HCT116 (cell line): Measurements from ENCODE around the gene ZNF346. TPM values are rescaled to one million over a fixed set of nuclear protein-coding genes. Genes with fewer than 3 reads are reported as not detected.

ENCODE experiments used
- ATAC-seq: fragments of 200-7000 bp; cut with Tn5 transposase; 2 replicates; pipeline ENCODE4 v1.9.1; 2020; ENCODE audit warnings: mild to moderate bottlenecking, moderate library complexity
- BruUV-seq: library from RNA; stranded (reverse); fragments of 400-500 nt; replicated peaks from 2 replicates; lab custom pipeline; 2021; lab: Mats Ljungman, UMichigan
- CTCF ChIA-PET: fragments of 300-600 bp; sonication (Branson Sonifier 250); formaldehyde crosslinking; loops from one replicate; lab custom pipeline; 2021; ENCODE audit warnings: antibody characterized with exemption; lab: Charles Lee
- POLR2A ChIA-PET: fragments of 300-600, 350-600 bp; sonication (Branson Sonifier 250); formaldehyde crosslinking; loops from one replicate; lab custom pipeline; 2021; ENCODE audit warnings: antibody characterized with exemption; lab: Charles Lee
- RAD21 ChIA-PET, 2 experiments: fragments of 300-600 bp; sonication (Branson Sonifier 250); formaldehyde crosslinking; loops; one replicate each; lab custom pipeline; 2023; ENCODE audit warnings: low total read pairs in 2 of 2; ENCODE audit not compliant: uncharacterized antibody in 2 of 2, unreplicated experiment in 2 of 2, low non-redundant PET in 1 of 2; lab: Charles Lee
- DNase-seq: peaks from one replicate; pipeline ENCODE4 v3.0.0-alpha.2; 2010; ENCODE audit warnings: low read depth, low spot score
- H2AFZ ChIP-seq: fragments of 200-600 bp; shearing (Covaris generic), sonication (generic); 2 replicates; pipeline ENCODE4 v1.6.1; 2017; ENCODE audit warnings: low read depth, mixed run types, mixed read lengths, antibody characterized with exemption, low read length; ENCODE audit not compliant: poor library complexity, severe bottlenecking
- H3K27ac ChIP-seq: 2 replicates; pipeline ENCODE4 v1.5.1; 2012; ENCODE audit warnings: low read depth, low read length
- H3K27me3 ChIP-seq: fragments of 200-600 bp; sonication (generic); 2 replicates; pipeline ENCODE4 v1.6.1; 2016; ENCODE audit warnings: mixed run types, low read length, mixed read lengths; ENCODE audit not compliant: insufficient read depth
- H3K36me3 ChIP-seq, 2 experiments: fragments of 200-500 bp in 1 of 2; fragments of 200-600 bp in 1 of 2; sonication (Bioruptor generic) in 1 of 2; sonication (generic) in 1 of 2; 2 replicates each; pipeline versions ENCODE4 v1.5.1 to v1.6.1; 2014 to 2016; ENCODE audit warnings: low read length in 2 of 2, inconsistent platforms in 1 of 2, mixed read lengths in 1 of 2, mixed run types in 1 of 2; ENCODE audit not compliant: insufficient read depth in 2 of 2, control insufficient read depth in 1 of 2
- H3K4me1 ChIP-seq, 2 experiments: fragments of 200-600 bp in 1 of 2; sonication (generic) in 1 of 2; 2 replicates each; pipeline versions ENCODE4 v1.5.1 to v1.6.1; 2012 to 2017; ENCODE audit warnings: low read length in 2 of 2, inconsistent platforms in 1 of 2, mild to moderate bottlenecking in 1 of 2, mixed read lengths in 1 of 2, mixed run types in 1 of 2, moderate library complexity in 1 of 2; ENCODE audit not compliant: insufficient read depth in 2 of 2, control insufficient read depth in 1 of 2
- H3K4me2 ChIP-seq: fragments of 200-600 bp; sonication (generic); 2 replicates; pipeline ENCODE4 v1.6.1; 2017; ENCODE audit warnings: mixed run types, low read length, mixed read lengths
- H3K4me3 ChIP-seq, 2 experiments: fragments of 200-600 bp in 1 of 2; sonication (generic) in 1 of 2; replicated peaks in 1 of 2; 2 replicates each; pipeline ENCODE4 v1.5.1; 2011 to 2016; ENCODE audit warnings: low read length in 2 of 2, control low read depth in 1 of 2, low read depth in 1 of 2, mild to moderate bottlenecking in 1 of 2, mixed read lengths in 1 of 2, mixed run types in 1 of 2
- H3K79me2 ChIP-seq: fragments of 200-600 bp; sonication (generic); 2 replicates; pipeline ENCODE4 v1.6.1; 2017; ENCODE audit warnings: mild to moderate bottlenecking, mixed run types, low read length, moderate library complexity, mixed read lengths; ENCODE audit not compliant: insufficient read depth
- H3K9ac ChIP-seq: fragments of 200-600 bp; sonication (generic); 2 replicates; pipeline ENCODE4 v1.6.1; 2016; ENCODE audit warnings: low read length, mixed read lengths
- H3K9me2 ChIP-seq: fragments of 200-600 bp; sonication (generic), shearing (Covaris generic); 2 replicates; pipeline ENCODE4 v1.6.1; 2017; ENCODE audit warnings: mixed run types, mild to moderate bottlenecking, moderate library complexity; ENCODE audit not compliant: insufficient read depth
- H3K9me3 ChIP-seq, 2 experiments: fragments of 200-500 bp in 1 of 2; fragments of 200-600 bp in 1 of 2; sonication (Bioruptor generic) in 1 of 2; sonication (generic) in 1 of 2; 2 replicates each; pipeline ENCODE4 v1.6.1; 2014 to 2017; ENCODE audit warnings: low read length in 2 of 2, mixed read lengths in 2 of 2, inconsistent platforms in 1 of 2, low read depth in 1 of 2, mild to moderate bottlenecking in 1 of 2, mixed run types in 1 of 2, moderate library complexity in 1 of 2; ENCODE audit not compliant: control insufficient read depth in 1 of 2, insufficient read depth in 1 of 2
- H4K20me1 ChIP-seq: fragments of 200-600 bp; sonication (generic), shearing (Covaris generic); 2 replicates; pipeline ENCODE4 v1.6.1; 2017; ENCODE audit warnings: mixed run types, mild to moderate bottlenecking, moderate library complexity; ENCODE audit not compliant: insufficient read depth
- CEBPB ChIP-seq: IDR thresholded peaks from 2 replicates; pipeline ENCODE4 v1.6.1; 2012; ENCODE audit warnings: low read depth
- EGR1 ChIP-seq: IDR thresholded peaks from 2 replicates; pipeline ENCODE4 v1.6.1; 2012; ENCODE audit warnings: low read depth
- ELF1 ChIP-seq: IDR thresholded peaks from 2 replicates; pipeline ENCODE4 v1.6.1; 2012; ENCODE audit warnings: low read depth, borderline replicate concordance
- EZH2 ChIP-seq: fragments of 200-600 bp; sonication (generic); IDR thresholded peaks from 2 replicates; pipeline ENCODE4 v1.6.1; 2017; ENCODE audit warnings: antibody characterized with exemption, mixed run types
- EZH2phosphoT487 ChIP-seq: fragments of 200-600 bp; IDR thresholded peaks from 2 replicates; pipeline ENCODE4 v1.6.1; 2018; ENCODE audit warnings: antibody characterized with exemption, borderline replicate concordance
- FOSL1 ChIP-seq: IDR thresholded peaks from 2 replicates; pipeline ENCODE4 v1.6.1; 2012; ENCODE audit warnings: low read depth
- JUND ChIP-seq: IDR thresholded peaks from 2 replicates; pipeline ENCODE4 v1.6.1; 2012
- REST ChIP-seq: IDR thresholded peaks from 2 replicates; pipeline ENCODE4 v1.6.1; 2012; ENCODE audit warnings: low read depth
- SP1 ChIP-seq: IDR thresholded peaks from 2 replicates; pipeline ENCODE4 v1.6.1; 2012; ENCODE audit warnings: low read depth
- TCF7L2 ChIP-seq: IDR thresholded peaks from 2 replicates; pipeline ENCODE4 v1.7.0; 2011; ENCODE audit warnings: borderline replicate concordance, inconsistent platforms; ENCODE audit not compliant: insufficient read depth, insufficient read length; ENCODE audit errors: extremely low read depth
- YY1 ChIP-seq: IDR thresholded peaks from 2 replicates; pipeline ENCODE4 v1.6.1; 2011; ENCODE audit warnings: low read length, low read depth, moderate library complexity, mild to moderate bottlenecking; ENCODE audit not compliant: insufficient replicate concordance; ENCODE audit errors: extremely low read depth
- ZBTB33 ChIP-seq: IDR thresholded peaks from 2 replicates; pipeline ENCODE4 v1.6.1; 2011; ENCODE audit warnings: mild to moderate bottlenecking, low read length, moderate library complexity; ENCODE audit not compliant: insufficient replicate concordance; ENCODE audit errors: extremely low read depth
- ZFX ChIP-seq: fragments of 450-650 bp; IDR thresholded peaks from 2 replicates; pipeline ENCODE4 v1.6.1; 2017
- ZNF274 ChIP-seq: fragments of 200-500 bp; sonication (Bioruptor generic); IDR thresholded peaks from 2 replicates; pipeline ENCODE4 v1.6.1; 2014; ENCODE audit warnings: mild to moderate bottlenecking, low read depth, low read length, inconsistent platforms
- intact Hi-C: fragments of 100-400 bp; cut with micrococcal nuclease; formaldehyde crosslinking; loops from 2 replicates; pipeline ENCODE4 v1.10.0; 2022
- total RNA-seq: library from RNA; stranded (reverse); gene quantifications from one replicate; pipeline ENCODE4 v1.2.1, GENCODE V29; 2021; ENCODE audit not compliant: unreplicated experiment

Gene ZNF346
- total RNA-seq, 1 experiment from 2014 or later = 13.7 TPM

GRCh38 chr5:177105691-177106476 lies 83.4 kb downstream of the ZNF346 start (continued):
- TF ChIP-seq REST (no peak), SP1 (no peak), YY1 (no peak), ZFX (no peak), ELF1 (no peak), JUND (no peak)
- TF ChIP-seq, all 23 proteins: peak for 0

- no peaks in the 10 kb centered on the region; a peak in 1 of 4 replicates for H3K4me1 ChIP-seq
- no peaks in the 10 kb centered on the region for H3K36me3 ChIP-seq
- H3K79me2 ChIP-seq = no peaks in the 10 kb centered on the region
- H3K27ac ChIP-seq = no peak overlapping the region
- POLR2A ChIA-PET = no interaction called here
- H3K9me2 ChIP-seq = no peaks in the 10 kb centered on the region
- H2AFZ ChIP-seq = no peak overlapping the region
- ATAC-seq (no peak), DNase-seq (no peak)
- RAD21 ChIA-PET = no interaction called here
- no TSS peak for BruUV-seq
- no peaks in the 10 kb centered on the region for H4K20me1 ChIP-seq
- TF ChIP-seq FOSL1 = no peak
- no peak for TF ChIP-seq TCF7L2
- no peak for TF ChIP-seq EGR1
- no peak for TF ChIP-seq ZNF274
- no peak for TF ChIP-seq CEBPB
- TF ChIP-seq ELF1 = no peak
- no peak for TF ChIP-seq SP1
- TF ChIP-seq EZH2 = no peak
- no peak for TF ChIP-seq EZH2phosphoT487
- no peak for TF ChIP-seq ZBTB33
- no peak for TF ChIP-seq ZFX
- H3K4me2 ChIP-seq = no peak overlapping the region
- CTCF ChIA-PET = no interaction called here
- no peaks in the 10 kb centered on the region for H3K9me3 ChIP-seq
- H3K27me3 ChIP-seq = no peaks in the 10 kb centered on the region
- H3K9ac ChIP-seq = no peak overlapping the region
- intact Hi-C loops = no loop called here
- H3K4me3 ChIP-seq = no peak overlapping the region
These were observed 84.7 kb downstream of the ZNF346 start for GRCh38 chr5:177107159-177107558.
